GM23248 (cell line): ENCODE data around the gene ATP2B1.

Experiments
- EZH2 ChIP-seq: fragments of 200-600 bp; sonication (generic); IDR thresholded peaks from 2 replicates; pipeline ENCODE4 v1.6.1; 2018; ENCODE audit warnings: antibody characterized with exemption, mild to moderate bottlenecking; ENCODE audit not compliant: insufficient read depth, poor library complexity, severe bottlenecking
- EZH2phosphoT487 ChIP-seq: fragments of 200-600 bp; sonication (generic); IDR thresholded peaks from 2 replicates; pipeline ENCODE4 v1.6.1; 2018; ENCODE audit warnings: antibody characterized with exemption, moderate library complexity, mild to moderate bottlenecking, low read depth; ENCODE audit not compliant: insufficient read depth

DNA sequence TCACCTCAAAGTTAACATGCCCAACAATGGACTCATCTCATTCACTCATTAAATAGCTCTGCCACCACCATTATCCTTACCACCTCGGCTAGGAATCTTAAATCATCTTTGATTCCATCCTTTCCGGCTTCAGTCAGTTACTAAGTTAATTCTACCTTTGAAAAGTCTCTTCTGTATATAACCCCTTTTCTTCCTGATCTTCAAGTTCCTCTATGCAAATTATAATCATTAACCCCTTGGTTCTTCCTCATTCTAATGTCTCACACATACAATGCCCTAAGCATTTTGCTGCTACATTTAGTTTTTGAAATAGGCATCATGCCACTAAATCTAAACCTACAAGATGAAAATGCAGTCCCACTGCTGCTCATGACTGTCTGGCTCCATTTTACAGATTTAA is 51.6 kb downstream of the ATP2B1 start:
- no peak for TF ChIP-seq EZH2
- no peak for TF ChIP-seq EZH2phosphoT487
